HG03521 (cell line): ENCODE measurements around the gene BMP8B.
"Not testable (repeated sequence)": the region's sequence is repeated elsewhere in the genome, so short reads cannot be mapped to it uniquely, and the experiment has no call there.

Source experiments
- ATAC-seq: cut with Tn5 transposase; IDR thresholded peaks from one replicate; pipeline ENCODE4 v1.9.1; 2021; ENCODE audit warnings: mild to moderate bottlenecking, moderate library complexity; ENCODE audit not compliant: unreplicated experiment

The BMP8B gene, protein sequence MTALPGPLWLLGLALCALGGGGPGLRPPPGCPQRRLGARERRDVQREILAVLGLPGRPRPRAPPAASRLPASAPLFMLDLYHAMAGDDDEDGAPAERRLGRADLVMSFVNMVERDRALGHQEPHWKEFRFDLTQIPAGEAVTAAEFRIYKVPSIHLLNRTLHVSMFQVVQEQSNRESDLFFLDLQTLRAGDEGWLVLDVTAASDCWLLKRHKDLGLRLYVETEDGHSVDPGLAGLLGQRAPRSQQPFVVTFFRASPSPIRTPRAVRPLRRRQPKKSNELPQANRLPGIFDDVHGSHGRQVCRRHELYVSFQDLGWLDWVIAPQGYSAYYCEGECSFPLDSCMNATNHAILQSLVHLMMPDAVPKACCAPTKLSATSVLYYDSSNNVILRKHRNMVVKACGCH

DNA sequence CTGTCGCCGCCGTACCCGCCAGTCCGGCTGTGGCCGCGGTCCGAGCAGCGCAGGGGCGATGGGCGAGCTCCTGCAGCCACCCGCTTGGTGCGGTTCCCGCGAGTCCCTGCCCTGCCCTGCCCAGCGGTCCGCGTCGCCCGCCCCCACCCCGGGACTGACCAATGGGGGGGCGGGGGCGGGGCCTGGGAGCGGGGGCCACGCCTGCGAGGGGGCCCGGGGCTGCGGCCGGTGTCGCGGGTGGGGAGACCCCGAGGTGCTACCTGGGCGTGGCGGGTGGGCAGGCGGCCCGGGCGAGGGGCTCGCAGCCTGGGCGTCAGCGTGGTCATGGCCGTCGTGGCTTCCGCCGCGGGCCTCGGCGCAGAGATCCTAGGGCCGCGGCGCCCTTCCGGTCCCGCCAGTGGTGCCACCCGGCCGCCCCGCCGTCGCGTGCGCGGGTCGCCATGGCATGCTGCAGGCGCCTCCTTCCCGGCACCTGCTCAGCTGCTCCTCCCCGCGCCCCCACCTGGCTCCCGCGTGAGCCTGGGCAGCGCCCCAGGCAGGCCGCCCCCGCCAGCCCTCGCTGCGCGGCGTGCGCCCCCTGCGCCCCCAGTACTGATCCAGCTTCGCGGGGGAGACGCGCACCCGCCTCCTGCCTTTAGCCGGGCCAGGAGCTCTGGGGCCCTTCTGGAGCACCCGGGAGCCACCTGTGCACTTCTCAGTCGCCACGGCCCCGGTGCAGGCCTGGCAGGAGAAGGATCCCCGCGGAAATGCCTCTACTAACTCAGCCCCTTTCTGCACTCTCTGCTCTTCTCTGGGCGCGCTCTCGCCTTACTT, at the start of gene BMP8B:
Gene BMP8B, minus strand, starts transcription at position 108 of the 813 bp plus-strand sequence. CDS start 380 bp downstream, outside the sequence.
- peak; percentile 41 for ATAC-seq

DNA sequence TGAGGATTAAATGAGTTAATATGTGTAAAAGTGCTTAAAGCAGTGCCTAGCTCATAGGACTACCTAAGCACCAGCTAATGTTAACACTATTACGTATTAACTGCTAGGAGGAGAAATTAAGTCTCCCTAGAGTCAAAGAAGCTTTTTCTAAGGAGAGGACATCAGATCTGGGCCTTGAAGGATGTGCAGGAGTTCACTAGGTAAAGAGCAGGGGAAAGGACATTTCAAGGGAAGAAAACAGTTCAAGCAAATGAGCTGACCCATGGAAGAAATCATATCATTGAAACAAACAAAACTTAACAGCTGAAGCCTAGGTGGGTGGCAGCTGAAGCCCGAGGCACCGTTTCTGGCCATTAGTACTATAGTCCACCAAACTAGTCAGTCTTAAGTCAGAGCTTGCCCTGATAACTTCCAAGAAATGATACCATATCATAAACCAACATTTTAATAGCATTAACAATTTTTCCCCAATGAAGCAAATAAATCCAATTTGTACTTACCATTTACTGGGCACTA, 48.0 kb upstream of the BMP8B start:
- no peak for ATAC-seq

DNA sequence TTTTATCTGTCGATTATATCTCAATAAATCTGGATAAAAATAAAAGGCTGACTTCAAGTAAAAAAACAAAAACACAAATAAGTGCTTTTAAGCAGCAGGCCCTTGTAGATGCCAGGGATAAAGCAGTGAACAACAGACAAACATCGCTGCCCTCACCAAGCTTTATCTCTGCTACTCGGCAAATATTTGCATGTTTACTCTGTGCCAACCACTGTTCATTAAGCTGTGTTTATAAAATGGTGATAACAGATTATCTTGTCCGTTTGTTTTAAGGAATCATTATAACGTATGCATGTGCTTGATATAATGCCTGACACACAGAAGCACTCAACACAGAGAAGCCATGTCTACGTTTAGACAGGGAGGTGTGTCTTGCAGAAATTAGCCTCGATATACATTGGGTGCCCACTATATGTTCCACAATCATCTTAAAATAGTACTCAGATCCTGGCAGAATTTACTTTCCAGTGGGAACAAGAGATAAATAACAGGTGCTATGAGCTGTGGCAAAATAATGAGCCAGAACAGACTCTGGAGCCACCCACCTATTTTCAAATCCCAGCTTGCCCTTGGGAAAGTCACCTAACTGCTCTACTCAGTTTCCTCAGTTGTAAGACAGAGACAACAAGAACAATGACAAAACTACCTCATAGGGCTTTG, 47.4 kb upstream of the BMP8B start:
- ATAC-seq, result no peak

DNA sequence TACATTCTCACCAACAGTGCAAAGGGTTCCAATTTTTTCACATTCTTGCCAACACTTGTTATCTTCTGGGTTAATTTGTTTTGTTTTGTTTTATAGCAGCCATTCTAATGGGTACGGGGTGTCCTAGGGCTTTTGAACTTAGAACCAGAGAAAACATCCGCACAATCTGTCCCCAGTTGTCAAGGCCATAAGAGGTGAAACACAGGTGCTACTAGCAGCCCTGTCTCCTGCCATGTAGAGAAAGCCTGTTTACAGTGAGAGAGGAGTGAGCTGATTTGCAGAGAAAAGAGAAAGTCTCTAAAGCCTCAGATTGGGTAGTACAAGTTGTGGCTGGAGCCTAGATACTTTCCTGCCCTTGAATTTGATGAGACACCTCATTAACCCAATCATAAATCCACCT, 46.4 kb upstream of the BMP8B start:
- no peak for ATAC-seq

DNA sequence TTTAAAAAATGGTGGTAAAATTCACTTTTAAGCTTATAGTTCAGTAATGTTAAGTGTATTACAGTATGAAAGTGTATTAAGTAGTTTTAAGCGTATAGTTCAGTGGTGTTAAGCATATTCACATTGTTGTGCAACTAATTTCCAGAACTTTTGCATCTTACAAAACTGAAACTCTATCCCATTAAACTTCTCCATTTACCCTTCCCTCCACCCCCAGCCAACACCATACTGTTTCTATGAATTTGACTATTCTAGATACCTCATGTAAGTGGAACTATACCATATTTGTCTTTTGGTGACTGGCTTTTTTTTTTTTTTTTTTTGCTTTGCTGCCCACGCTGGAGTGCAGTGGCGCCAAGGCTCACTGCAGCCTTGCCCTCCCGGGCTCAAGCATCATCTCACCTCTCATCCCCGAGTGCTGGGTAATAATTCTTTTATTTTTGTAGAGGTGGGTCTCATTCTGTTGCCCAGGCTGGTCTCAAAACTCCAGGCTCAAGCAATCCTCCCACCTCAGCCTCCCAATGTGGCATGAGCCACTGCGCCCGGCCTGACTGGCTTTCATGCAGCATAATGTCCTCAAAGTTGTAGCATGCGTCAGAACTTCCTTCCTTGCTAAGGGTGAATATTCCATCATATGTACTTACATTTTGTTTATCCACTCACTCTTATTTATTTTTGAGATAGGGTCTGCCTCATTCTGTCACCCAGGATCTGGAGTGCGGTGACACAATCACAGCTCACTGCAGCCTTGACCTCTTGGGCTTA, 45.1 kb upstream of the BMP8B start:
- no peak for ATAC-seq

DNA sequence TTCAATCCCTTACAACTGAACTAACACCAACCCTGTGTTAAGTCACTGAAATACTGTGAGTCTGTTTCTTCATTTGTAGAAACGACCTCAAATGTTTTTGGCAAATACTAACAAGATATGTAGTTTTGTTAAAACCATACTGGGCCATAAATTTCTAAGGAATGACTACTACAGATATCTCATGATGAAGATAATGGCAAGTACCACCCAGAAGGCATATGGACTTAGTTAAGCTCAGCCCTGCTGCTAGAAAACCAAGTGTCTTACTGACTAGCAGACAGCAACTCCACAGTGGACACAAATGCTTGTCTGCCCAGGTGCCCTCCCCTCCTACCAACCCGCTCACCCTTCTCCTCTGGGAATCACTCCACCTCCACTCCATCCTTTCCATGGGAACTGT, 44.5 kb upstream of the BMP8B start:
- ATAC-seq, result no peak

DNA sequence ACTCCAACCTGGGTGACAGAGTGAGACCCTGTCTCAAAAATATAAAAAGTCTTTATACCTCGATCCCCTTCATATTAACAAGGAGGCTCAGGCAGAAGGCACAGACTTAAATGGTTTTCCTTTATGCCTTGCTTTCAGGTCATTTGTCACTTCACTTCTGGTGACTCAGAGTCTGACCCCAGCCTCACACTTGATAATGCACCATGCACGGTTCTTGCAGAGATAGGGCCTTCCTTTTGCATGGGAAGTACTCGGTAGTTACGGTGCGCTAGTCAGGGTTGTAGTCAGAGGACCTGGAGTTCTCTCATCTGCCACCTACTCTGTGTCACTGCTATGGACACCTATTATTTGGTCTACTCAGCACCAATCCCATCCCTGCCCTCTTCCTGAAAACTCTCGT, 43.6 kb upstream of the BMP8B start:
- no peak for ATAC-seq

DNA sequence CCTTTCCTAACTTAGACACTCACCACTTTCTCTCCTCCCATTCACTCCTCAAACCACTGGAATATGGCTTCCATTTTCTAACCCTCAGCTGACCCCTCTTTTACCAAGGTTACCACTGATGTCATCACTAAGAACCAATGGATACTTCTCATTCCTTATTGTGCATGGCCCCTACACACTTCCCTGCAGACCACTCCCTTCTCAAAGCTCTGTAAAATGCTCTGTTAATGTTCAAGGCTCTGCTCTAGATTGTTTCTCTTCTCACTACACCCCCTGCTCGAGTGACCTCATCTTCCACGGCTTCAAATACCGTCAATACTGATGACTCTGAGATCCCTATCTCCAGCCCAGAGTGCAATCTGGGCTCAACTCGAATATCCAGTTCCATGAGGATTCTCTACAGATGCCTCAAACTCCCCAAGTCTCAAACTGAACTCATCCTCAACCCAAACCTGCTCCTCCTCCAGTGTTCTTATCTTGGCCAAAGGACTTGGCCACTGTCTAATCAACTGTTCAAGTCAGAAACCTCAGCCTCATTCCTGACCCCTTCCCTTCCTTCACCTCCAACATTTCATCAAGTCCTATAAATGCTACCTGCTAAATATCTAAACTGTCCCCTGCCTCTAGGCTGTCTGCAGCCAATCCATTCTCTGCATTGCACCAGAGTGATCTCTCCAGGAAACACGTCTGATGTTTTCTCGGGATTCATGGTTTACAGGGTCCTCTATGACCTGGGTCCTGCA, 41.3 kb upstream of the BMP8B start:
- ATAC-seq, result no peak

DNA sequence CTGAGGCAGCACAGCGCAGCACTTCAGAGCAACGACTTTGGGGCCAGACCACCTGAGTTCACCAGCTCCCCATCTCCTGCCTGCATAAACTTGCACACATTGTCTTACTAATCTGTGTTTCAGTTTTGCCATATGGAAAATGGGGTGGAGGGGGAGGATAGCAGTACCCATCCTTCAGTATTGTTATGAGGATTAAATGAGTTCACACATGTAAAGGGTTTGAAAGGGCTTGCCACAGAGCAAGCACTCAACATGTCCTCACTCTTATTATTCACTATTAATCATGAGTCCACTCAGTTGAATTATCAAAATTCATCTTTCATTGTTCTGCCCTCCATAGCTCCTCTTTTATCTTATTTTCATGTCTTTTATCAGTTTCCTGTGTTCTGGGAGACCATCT, 40.1 kb upstream of the BMP8B start:
- no peak for ATAC-seq

DNA sequence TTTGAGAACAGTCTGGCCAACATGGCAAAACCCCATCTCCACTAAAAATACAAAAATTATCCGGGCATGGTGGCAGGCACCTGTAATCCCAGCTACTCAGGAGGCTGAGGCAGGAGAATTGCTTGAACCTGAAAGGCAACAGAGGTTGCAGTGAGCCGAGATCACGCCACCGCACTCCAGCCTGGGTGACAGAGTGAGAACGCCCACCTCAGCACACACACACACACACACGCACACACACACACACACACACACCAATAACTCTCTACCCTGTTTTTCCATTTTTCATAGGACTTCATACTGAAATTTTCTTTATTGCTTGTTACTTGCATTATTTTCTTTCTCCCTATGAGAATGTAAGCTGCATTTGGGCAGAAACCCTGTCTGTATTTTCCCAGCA, 39.6 kb upstream of the BMP8B start:
- ATAC-seq, result not testable (repeated sequence)

DNA sequence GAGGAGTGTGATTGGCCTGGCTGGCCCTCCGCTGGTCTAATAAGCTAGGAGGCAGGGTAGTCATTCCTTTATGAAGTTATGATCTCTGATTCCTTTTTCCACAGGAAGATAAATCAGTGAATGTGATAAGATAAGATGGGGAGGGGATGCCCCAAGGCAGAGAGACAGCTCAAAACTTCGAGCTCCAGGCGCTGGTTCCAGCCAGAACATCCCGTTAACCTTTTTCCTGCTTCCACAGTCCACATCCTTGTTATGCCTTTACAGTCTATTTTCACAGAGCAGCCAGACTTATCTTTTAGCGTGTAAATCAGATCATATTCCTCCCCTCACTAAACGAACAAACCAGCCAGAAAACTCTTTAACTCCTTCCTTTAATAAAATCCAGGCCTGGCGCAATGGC, 38.5 kb upstream of the BMP8B start:
- no peak for ATAC-seq

DNA sequence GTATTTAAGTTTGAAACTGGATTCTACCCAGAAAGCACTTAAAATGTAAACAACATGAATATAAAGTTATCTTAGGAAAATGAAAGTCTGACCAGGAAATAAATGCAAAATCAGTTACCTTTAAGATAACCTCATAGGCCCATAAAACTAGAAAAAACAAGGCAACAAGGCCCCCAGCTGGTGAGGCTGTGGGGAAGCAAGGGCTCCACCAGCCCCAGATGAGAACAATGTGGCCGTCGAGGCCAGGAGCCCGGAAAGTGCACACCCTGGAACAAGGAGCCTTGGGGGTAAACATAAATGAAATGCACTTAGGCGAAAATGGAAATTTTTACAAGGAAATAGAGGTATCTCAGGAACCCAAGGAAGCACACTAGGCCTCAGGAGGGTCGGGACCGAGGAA, 37.9 kb upstream of the BMP8B start:
- ATAC-seq, result no peak

DNA sequence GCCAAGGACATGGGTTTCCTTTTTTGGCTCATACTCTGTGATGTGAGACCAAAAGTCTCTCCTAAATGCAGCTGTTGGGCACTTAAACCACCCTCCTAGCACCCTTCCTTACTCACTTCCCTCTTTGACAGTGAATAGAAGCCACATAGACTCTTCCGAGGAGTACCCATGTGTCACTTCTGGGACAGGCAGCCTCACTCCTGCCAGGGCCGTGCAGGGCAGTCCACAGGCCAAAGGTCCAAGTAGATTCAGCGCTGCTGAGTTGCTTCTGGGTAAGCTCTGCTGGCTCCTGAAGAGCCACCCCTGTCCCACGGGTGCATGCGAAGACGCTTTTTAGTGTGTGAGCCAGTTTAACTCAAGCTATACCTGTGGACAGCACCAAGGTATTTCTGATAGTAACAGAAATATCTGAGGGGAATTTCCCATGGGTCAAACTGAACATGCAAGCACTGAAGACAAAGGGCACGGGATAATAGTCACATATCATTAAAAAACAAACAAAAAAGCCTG, 36.8 kb upstream of the BMP8B start:
- no peak for ATAC-seq

DNA sequence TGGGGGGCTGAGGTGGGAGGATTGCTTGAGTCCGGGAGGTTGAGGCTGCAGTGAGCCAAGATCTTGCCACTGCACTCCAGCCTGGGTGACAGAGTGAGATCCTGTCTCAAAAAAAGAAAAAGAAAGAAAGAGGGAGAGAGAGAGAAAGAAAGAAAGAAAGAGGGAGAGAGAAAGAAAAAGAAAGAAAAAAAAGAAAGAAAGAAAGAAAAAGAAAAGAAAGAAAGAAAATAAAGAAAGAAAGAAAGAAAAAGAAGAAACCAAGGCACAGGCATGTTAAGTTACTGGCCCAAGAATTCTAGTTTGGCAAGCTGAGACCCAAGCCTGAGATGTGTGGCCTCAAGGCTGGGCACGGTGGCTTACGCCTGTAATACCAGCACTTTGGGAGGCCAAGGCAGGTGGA, 34.8 kb upstream of the BMP8B start:
- ATAC-seq, result not testable (repeated sequence)

DNA sequence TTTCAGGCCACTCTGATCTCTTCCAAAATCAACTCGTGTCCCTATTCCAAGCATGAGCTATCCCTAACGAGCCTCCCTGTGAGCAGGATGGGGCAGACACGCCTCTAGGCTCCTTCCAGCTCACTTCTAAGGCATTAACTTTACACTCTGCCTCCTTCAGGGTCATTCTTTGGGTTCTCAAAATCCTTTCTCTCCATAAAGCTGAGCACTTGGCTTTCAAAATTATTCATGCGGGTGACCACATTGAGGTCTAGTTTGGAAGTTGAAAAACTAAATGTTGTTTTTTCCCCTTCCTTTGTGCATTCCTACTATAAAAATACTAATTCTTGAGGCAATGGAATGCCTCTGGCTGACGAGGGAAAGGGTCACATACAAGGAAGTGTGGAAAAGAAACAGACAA, 33.5 kb upstream of the BMP8B start:
- no peak for ATAC-seq

DNA sequence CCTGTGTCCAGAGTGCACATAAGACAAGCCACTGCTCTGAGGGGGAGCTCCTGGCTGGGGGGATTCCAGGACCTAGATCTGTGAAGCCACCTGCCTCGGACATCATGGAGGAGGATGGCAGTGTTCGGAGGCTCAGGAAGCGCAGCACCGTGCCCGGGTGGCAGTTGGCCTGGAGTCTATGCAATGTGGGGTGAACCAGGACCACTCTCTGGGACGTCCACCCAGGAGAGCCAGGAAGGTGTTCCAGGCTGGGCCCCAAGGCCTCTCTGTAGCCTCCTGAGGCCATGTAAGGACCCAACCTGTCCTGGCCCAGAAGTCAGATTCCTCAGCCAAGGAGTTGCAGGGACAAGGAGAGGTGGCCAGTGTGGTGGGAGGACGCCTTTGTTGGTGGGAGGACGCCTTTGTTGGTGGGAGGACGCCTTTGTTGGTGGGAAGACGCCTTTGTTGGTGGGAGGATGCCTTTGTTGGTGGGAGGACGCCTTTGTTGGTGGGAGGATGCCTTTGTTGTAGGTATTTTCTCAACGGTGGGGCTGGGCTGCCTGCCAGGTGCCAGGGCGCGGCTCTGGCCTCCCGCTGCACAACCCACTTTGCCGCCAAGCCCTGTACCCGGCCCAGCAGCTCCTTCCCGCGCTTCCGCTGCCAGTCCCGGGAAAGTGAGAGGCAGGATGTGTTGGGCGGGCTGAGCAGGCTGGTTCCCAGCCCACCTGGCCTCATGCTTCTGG, 30.6 kb upstream of the BMP8B start:
- ATAC-seq, result no peak

DNA sequence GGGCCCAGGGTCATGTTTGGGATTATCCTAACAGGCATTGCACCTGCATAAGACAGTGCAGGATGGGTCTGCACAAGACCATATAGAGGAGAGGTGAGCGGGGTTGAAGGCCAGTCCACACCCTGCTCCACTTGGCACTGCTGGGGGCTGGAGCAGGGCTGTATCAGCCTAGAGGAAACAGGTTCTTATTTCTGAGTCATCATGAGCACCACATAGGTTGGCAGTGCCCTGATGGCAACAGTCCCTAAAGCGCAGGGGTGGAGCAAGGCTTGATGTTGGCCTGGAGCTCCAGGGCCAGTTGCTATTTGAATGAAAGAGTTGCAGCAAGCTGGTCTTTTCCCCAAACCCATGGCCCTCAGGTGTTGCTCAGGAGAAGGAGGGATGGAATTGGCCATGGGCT, 29.8 kb upstream of the BMP8B start:
- no peak for ATAC-seq

DNA sequence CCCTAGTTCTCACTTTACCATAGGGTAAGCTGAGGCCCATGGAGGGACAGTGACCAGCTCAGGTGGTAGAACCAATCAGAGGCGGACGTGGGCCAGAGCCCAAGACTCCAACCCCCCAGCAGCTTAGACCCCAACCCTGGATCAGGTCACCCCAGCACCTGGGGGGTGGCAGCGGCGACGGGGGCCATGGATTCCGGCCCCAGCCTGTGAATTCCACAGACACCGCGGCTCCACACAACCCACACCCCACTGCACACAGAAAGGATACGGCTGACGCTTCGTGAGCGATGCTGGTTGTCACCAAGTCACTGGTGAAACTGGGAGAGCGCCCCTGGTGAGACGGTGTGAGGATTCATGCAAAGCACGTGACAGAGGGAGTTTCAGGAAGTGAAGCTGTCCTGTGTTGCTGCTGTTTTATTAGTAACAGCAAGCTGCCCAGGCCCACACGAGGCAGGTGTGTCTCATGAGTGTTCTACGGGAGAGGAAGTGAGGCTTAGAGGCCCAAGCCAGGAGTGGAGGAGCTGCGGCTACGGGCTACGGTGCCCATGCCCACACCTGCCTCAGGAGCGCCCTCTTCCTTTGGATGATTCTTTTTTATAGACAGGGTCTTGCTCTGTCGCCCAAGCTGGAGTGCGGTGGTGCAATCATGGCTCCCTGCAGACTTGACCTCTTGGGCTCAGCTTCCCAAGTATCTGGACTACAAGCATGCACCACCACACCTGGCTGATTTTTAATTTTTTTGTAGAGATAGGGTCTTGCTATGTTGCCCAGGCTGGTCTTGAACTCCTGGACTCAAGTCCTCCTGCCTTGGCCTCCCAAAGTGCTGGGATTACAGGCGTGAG, 28.6 kb upstream of the BMP8B start:
- ATAC-seq, result peak; percentile 84
